HepG2 (cell line): ENCODE results near the gene NANOS1. TPM values are rescaled to one million over a fixed set of nuclear protein-coding genes. Genes with fewer than 3 reads are reported as not detected.

Experiments used
- CBFB ChIP-seq: sonication (generic); formaldehyde crosslinking; IDR thresholded peaks from 2 replicates; pipeline ENCODE4 v1.4.0; 2020; ENCODE audit warnings: missing genetic modification reagents
- CERS6 ChIP-seq: sonication (generic); formaldehyde crosslinking; IDR thresholded peaks from 2 replicates; pipeline ENCODE4 v1.5.0; 2020; ENCODE audit warnings: missing genetic modification reagents
- EEA1 ChIP-seq: sonication (generic); formaldehyde crosslinking; IDR thresholded peaks from 2 replicates; pipeline ENCODE4 v1.5.1; 2020; ENCODE audit warnings: mild to moderate bottlenecking, missing genetic modification reagents, borderline replicate concordance
- HINFP ChIP-seq: sonication (generic); formaldehyde crosslinking; IDR thresholded peaks from 2 replicates; pipeline ENCODE4 v1.4.0; 2020; ENCODE audit warnings: low read depth, mild to moderate bottlenecking, missing genetic modification reagents
- MYC ChIP-seq: sonication (generic); formaldehyde crosslinking; IDR thresholded peaks from 2 replicates; pipeline ENCODE4 v1.9.0; 2021; ENCODE audit warnings: missing genetic modification reagents, borderline replicate concordance
- NCOR1 ChIP-seq: fragments of 200-600 bp; sonication (generic); IDR thresholded peaks from 2 replicates; pipeline ENCODE4 v1.7.0; 2017; ENCODE audit warnings: antibody characterized with exemption, low read length, borderline replicate concordance
- NFKB2 ChIP-seq: sonication (generic); formaldehyde crosslinking; IDR thresholded peaks from 2 replicates; pipeline ENCODE4 v1.4.0; 2020; ENCODE audit warnings: missing genetic modification reagents, borderline replicate concordance
- RARA ChIP-seq: IDR thresholded peaks from 2 replicates; pipeline ENCODE4 v1.6.1; 2016; ENCODE audit warnings: missing genetic modification reagents, missing compliant biosample characterization
- RBM39 ChIP-seq: fragments of 200-400 bp; formaldehyde crosslinking; IDR thresholded peaks from one replicate; pipeline ENCODE4 v1.6.1; 2018; ENCODE audit warnings: antibody characterized with exemption, mild to moderate bottlenecking, low read depth, low read length; ENCODE audit not compliant: poor library complexity, severe bottlenecking
- TRIM24 ChIP-seq: sonication (generic); formaldehyde crosslinking; IDR thresholded peaks from 2 replicates; pipeline ENCODE4 v1.8.0; 2022; ENCODE audit warnings: mild to moderate bottlenecking, missing genetic modification reagents
- UBTF ChIP-seq: sonication (generic); formaldehyde crosslinking; IDR thresholded peaks from 2 replicates; pipeline ENCODE4 v1.4.0; 2020; ENCODE audit warnings: mild to moderate bottlenecking, missing genetic modification reagents
- ZFP36L1 ChIP-seq: sonication (generic); formaldehyde crosslinking; IDR thresholded peaks from 2 replicates; pipeline ENCODE4 v1.8.0; 2022; ENCODE audit warnings: mild to moderate bottlenecking, missing genetic modification reagents, moderate library complexity
- ZFY ChIP-seq: sonication (generic); formaldehyde crosslinking; IDR thresholded peaks from 2 replicates; pipeline ENCODE4 v1.4.0; 2020; ENCODE audit warnings: missing genetic modification reagents
- ZNF362 ChIP-seq: sonication (generic); formaldehyde crosslinking; IDR thresholded peaks from 2 replicates; pipeline ENCODE4 v1.4.0; 2020; ENCODE audit warnings: missing genetic modification reagents, mild to moderate bottlenecking, borderline replicate concordance
- ZNF513 ChIP-seq: sonication (generic); formaldehyde crosslinking; conservative IDR thresholded peaks from 2 replicates; pipeline ENCODE4 v1.5.0; 2020; ENCODE audit warnings: missing genetic modification reagents
- ZNF563 ChIP-seq: sonication (generic); formaldehyde crosslinking; IDR thresholded peaks from 2 replicates; pipeline ENCODE4 v1.8.0; 2022; ENCODE audit warnings: mild to moderate bottlenecking, moderate library complexity, missing genetic modification reagents
- ZSCAN20 ChIP-seq: sonication (generic); formaldehyde crosslinking; IDR thresholded peaks from 2 replicates; pipeline ENCODE4 v1.4.0; 2020; ENCODE audit warnings: missing genetic modification reagents, mild to moderate bottlenecking, borderline replicate concordance
- polyA plus RNA-seq, 8 experiments: library from polyadenylated mRNA; depleted of rRNA in 3 of 8; stranded (reverse) in 7 of 8; unstranded in 1 of 8; fragments of >200 nt; fragmentation: Illumina TruSeq in 4 of 8; extraction: Trizol in 4 of 8; gene quantifications; 2 replicates each; pipeline versions ENCODE4 v1.2.1 to v1.2.3, GENCODE V29; 2011 to 2016; ENCODE audit warnings: low read depth in 4 of 8, missing spikeins in 1 of 8, mixed read lengths in 1 of 8; ENCODE audit not compliant: insufficient read depth in 1 of 8
- total RNA-seq, 5 experiments: library from RNA; depleted of rRNA; stranded (reverse); fragments of >200 nt; fragmentation: Illumina TruSeq; extraction: Trizol; gene quantifications; 2 replicates each; pipeline ENCODE4 v1.2.3, GENCODE V29; 2016; ENCODE audit warnings: low read depth in 1 of 5

NANOS1 gene
- total and polyA plus RNA-seq, 2 of the 13 experiments (the other 11 are each of a cell fraction or from before 2014, with no cell fraction given), result 1.7 to 2.2 TPM

- TF ChIP-seq UBTF (peak; percentile 80; the same call in 1 of the 2 replicates), NFKB2 (CRISPR knock-in tag) (peak; percentile 84; the same call in 1 of the 2 replicates), TRIM24 (CRISPR knock-in tag) (no peak), ZFY (CRISPR knock-in tag) (peak; percentile 93), CERS6 (no peak), RARA (CRISPR knock-in tag) (0 out of 2 replicates have a peak, but pooled peaks have one; percentile 35), RBM39 (peak; percentile 69), CBFB (CRISPR knock-in tag) (peak; percentile 57), ZNF563 (CRISPR knock-in tag) (peak; percentile 87), EEA1 (CRISPR knock-in tag) (no peak), HINFP (no peak), ZSCAN20 (CRISPR knock-in tag) (no peak), ZFP36L1 (no peak), NCOR1 (peak; percentile 79), ZNF362 (no peak), ZNF513 (CRISPR knock-in tag) (0 out of 2 replicates have a peak, but pooled peaks have one; percentile 27), MYC (CRISPR knock-in tag) (peak; percentile 95)
Observed at GRCh38 chr10:119080521-119081259, 51.2 kb downstream of the NANOS1 start, which contains the start of gene EIF3A (continued).
